ENCODE measurements around the gene CFLAR. TPM values are rescaled to one million over a fixed set of nuclear protein-coding genes. Genes with fewer than 3 reads are reported as not detected.
A peak's percentile ranks its signal among the peaks of the same experiment; 100 is the strongest.

Gene CFLAR
- total RNA-seq, 1 donor from 2014 or later: 415 TPM

DNA sequence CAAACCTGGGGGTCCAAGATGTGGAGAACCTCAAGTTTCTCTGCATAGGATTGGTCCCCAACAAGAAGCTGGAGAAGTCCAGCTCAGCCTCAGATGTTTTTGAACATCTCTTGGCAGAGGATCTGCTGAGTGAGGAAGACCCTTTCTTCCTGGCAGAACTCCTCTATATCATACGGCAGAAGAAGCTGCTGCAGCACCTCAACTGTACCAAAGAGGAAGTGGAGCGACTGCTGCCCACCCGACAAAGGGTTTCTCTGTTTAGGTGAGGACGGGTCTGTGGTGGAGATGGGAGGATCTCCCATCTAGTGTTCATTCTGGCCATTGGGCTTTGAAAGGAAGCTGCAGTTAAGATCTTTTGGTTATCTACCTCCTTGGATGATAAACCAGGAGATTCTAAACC, 69.9 kb downstream of the CFLAR start:
- intact Hi-C loops (cut with micrococcal nuclease): loop anchor here (2.0 kb wide), 1 partner anchor 27 kb away; no protein-coding TSS in a partner anchor
- peak; percentile 61 for DNase-seq
- Mint-ChIP-seq H3K27ac (peak overlapping the region; percentile 79), H3K27me3 (no peaks in the 10 kb centered on the region), H3K9me3 (peaks cover 4% of the 10 kb centered on the region), H3K36me3 (ENCODE audit: low read depth) (peaks cover 43% of the 10 kb centered on the region), H3K4me3 (peak overlapping the region; percentile 98), H3K4me1 (peaks cover 55% of the 10 kb centered on the region)

DNA sequence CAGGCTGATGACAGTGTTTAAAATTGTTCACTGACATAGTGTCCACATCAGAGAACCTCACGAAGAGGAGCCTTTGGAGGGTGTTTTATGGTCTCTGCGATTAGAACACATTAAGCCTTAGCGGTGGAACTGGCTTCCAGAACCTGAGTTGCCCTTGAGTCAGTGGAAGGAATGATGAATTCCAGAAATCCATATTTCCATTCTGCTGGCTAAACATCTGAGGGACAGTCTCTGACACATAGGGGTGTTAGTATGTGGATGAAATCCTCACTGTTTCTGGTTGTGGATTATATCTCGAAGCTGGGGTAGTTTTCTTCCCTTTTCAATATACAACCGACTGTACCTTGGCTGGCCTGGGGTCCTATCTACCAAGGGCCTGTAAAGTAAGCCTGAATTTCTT, 71.0 kb downstream of the CFLAR start:
- Mint-ChIP-seq H3K4me3 (peak overlapping the region; percentile 48), H3K36me3 (ENCODE audit: low read depth) (peaks cover 49% of the 10 kb centered on the region), H3K9me3 (peaks cover 4% of the 10 kb centered on the region), H3K27me3 (no peaks in the 10 kb centered on the region), H3K27ac (no peak overlapping the region), H3K4me1 (peaks cover 63% of the 10 kb centered on the region)
- no peak for DNase-seq
- intact Hi-C loops (cut with micrococcal nuclease): no loop called here

DNA sequence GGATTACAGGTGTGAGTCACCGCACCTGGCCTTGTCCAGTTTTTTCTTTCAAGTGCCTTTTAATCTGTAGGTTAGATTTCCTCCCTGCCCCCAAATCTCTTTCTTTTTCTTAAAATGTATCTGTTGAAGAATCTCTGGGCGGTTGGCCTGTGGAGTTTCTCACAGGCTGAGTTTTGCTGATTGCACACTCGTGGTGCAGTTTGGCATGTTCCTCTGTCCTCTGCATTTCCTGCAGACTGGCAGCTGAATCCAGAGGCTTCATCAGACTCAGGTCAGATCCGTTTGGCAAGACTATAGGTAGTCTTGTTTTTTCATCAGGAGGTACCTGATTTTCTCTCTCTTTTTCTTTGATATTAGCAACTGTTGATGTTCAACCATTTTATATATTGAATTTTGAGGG, 72.5 kb downstream of the CFLAR start:
- H3K4me1 Mint-ChIP-seq: peaks cover 64% of the 10 kb centered on the region
- intact Hi-C loops (cut with micrococcal nuclease): no loop called here

DNA sequence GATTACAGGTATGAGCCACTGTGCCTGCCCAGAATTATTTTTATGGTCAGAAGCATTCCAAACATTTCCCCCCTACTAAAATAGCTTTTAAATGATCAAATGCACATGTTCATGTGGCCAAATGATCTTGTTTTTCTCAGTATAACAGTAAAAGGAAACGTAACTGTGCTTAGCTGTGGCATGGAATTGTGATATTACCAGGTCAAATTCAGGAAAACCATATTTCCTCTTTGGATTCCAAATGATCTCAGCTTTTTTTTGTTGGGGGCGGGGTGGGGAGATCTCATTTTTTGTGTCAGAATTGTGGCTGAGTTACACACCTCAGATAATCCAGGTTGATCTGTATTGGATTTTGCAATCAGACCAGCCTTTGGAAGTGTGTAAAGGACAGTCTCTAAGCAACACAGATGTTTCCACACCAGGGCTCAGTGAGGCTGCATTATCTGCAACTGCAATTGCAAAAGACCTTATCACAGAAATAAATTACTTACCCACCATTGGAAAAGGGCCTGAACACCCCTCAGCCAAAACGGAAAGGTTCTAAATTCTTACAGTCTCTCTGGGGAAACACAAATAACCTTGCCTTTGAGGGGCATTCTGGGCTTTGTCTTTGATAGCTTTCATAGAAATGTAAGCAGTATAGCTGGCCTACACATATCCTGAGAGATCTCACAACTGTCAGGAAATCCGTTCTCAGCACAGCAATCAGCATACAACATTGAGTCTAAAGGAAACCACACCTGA, 75.3 kb downstream of the CFLAR start:
- H3K4me1 Mint-ChIP-seq: peaks cover 57% of the 10 kb centered on the region
- peaks cover 70% of the 10 kb centered on the region for H3K36me3 Mint-ChIP-seq (ENCODE audit: low read depth)

More for the DNA sequence above, 72.5 kb downstream of the CFLAR start:
- Mint-ChIP-seq H3K9me3 (peaks cover 4% of the 10 kb centered on the region), H3K27ac (no peak overlapping the region), H3K4me3 (no peak overlapping the region), H3K36me3 (ENCODE audit: low read depth) (peaks cover 58% of the 10 kb centered on the region), H3K27me3 (no peaks in the 10 kb centered on the region)
- no peak for DNase-seq

DNA sequence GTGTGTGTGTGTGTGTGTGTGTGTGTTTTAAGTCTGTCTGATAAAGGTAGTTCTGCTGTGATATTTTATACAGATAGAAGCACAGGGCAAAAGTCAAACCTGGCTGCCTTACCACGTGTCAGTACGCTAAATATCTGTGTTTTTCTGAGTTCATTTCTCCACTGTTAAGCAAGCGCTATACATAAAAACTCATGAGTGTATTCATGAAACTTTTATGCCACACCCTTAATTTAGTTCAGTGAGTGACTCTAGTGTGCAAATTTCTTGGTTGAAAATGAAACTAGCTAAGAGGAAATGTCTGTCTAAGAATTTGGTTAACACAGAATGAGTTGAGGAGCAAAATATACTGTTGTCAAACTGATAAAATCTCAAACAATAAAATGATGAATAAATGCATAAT, 78.1 kb downstream of the CFLAR start:
- Mint-ChIP-seq H3K4me3 (peak overlapping the region; percentile 73), H3K27me3 (no peaks in the 10 kb centered on the region), H3K27ac (peak overlapping the region; percentile 52), H3K4me1 (peaks cover 44% of the 10 kb centered on the region), H3K9me3 (no peaks in the 10 kb centered on the region), H3K36me3 (ENCODE audit: low read depth) (peaks cover 66% of the 10 kb centered on the region)
- intact Hi-C loops (cut with micrococcal nuclease): loop anchor here (1.0 kb wide), 2 partner anchors 10 to 18 kb away; no protein-coding TSS in a partner anchor
- peak; percentile 65 for DNase-seq

More for the DNA sequence above, 75.3 kb downstream of the CFLAR start:
- Mint-ChIP-seq H3K27ac (peak overlapping the region; percentile 56), H3K27me3 (no peaks in the 10 kb centered on the region), H3K9me3 (peaks cover 4% of the 10 kb centered on the region), H3K4me3 (peak overlapping the region; percentile 60)
- peak; percentile 76 for DNase-seq
- intact Hi-C loops (cut with micrococcal nuclease): no loop called here

DNA sequence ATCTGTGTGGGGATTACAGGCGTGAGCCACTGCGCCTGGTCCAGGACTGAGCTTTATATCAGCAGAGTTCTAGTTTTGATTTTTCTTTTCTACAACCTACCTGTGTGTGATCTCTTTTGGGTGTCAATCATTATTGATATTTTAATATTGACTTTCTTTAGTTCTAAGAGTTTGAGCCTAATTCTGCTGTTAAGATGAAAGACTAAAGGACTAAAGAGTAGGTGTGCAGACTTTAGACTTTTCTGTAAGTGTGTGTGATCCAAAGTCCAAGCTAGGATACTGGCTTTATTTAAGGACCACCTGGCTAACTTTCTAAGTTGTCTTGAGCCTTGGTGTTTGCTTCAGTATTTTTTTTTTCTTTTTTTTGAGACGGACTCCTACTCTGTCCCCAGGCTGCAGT, 79.4 kb downstream of the CFLAR start:
- H3K4me3 Mint-ChIP-seq: no peak overlapping the region
- peaks cover 63% of the 10 kb centered on the region for H3K36me3 Mint-ChIP-seq (ENCODE audit: low read depth)
- no peaks in the 10 kb centered on the region for H3K27me3 Mint-ChIP-seq
- H3K27ac Mint-ChIP-seq: no peak overlapping the region
- H3K9me3 Mint-ChIP-seq: no peaks in the 10 kb centered on the region
- DNase-seq: no peak
- intact Hi-C loops (cut with micrococcal nuclease): no loop called here
- peaks cover 45% of the 10 kb centered on the region for H3K4me1 Mint-ChIP-seq

DNA sequence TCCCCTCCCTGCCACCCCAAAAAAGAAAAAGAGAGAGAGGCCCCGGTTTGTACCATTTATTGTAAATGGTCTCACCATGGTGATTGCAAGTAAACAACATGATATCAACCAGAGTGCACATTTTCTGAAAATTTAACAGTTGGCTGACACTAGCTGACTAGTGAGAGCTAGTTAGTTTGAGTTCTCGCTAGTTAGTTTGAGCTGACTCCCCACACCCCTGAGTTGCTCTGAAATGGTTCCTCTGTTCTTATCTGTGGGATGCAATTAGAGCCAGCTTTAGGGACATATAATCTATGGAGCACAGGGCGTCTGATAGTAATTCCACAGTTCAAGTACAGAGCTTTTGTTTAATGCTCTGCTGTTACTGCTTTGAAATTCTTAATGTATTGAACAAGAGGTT, 80.0 kb downstream of the CFLAR start:
- DNase-seq: no peak
- intact Hi-C loops (cut with micrococcal nuclease): no loop called here
- Mint-ChIP-seq H3K36me3 (ENCODE audit: low read depth) (peaks cover 63% of the 10 kb centered on the region), H3K4me1 (peaks cover 42% of the 10 kb centered on the region), H3K27me3 (no peaks in the 10 kb centered on the region), H3K4me3 (no peak overlapping the region), H3K27ac (no peak overlapping the region), H3K9me3 (no peaks in the 10 kb centered on the region)

DNA sequence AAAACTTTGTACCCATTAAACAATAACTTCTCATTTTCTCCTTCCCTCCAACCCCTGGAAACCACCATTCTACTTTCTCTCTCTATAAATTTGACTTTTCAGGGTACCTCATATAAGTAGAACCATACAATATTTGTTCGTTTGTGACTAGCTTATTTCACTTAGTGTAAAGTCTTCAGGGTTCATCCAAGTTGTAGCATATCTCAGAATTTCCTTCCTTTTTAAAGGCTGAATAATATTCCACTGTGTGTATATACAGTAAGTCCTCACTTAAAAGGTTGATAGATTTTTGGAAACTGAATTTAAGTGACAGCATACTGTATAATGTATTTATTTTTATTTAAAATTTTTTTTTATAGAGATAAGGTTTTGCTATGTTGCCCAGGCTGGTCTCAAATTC, 80.8 kb downstream of the CFLAR start:
- Mint-ChIP-seq H3K27me3 (no peaks in the 10 kb centered on the region), H3K27ac (no peak overlapping the region), H3K36me3 (ENCODE audit: low read depth) (peaks cover 62% of the 10 kb centered on the region), H3K4me1 (peaks cover 34% of the 10 kb centered on the region), H3K9me3 (no peaks in the 10 kb centered on the region), H3K4me3 (no peak overlapping the region)
- intact Hi-C loops (cut with micrococcal nuclease): no loop called here
- DNase-seq: no peak

DNA sequence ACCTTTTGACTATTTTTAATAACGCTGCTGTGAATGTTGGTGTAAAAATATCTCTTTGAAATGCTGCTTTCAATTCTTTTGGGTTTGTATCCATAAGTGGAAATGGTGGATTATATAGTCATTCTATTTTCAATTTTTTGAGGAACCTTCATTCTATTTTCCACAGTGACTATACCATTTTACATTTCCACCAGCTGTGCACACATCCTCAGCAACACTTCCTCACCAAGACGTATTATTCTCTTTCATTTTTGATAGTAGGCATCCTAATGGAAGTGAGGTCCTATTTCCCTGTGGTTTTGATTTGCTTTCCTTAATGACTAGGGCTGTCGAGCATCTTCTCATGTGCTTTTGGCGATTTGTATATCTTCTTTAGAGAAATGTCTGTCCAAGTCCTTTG, 81.8 kb downstream of the CFLAR start:
- intact Hi-C loops (cut with micrococcal nuclease): no loop called here
- Mint-ChIP-seq H3K4me3 (no peak overlapping the region), H3K36me3 (ENCODE audit: low read depth) (peaks cover 56% of the 10 kb centered on the region), H3K27me3 (no peaks in the 10 kb centered on the region), H3K4me1 (peaks cover 27% of the 10 kb centered on the region), H3K27ac (peak overlapping the region; percentile 11), H3K9me3 (no peaks in the 10 kb centered on the region)
- DNase-seq: no peak

DNA sequence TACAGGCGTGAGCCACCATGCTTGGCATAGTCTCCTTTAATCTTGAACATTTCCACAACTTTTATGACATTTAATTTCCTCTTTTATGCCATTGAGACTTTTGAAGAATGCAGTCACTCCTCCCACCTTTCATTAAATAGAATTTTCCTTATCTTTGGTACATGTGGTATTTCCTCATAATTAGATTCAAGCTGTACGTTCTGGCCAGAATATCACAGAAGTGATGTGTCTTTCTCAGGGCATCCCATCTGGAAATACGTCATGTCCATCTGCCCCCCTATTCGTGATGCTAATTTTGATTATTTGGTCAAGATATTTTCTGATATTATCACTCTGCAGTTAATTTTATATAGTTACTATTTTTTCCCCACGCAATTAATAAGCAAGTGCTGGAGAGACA, 83.9 kb downstream of the CFLAR start:
- H3K9me3 Mint-ChIP-seq: no peaks in the 10 kb centered on the region

DNA sequence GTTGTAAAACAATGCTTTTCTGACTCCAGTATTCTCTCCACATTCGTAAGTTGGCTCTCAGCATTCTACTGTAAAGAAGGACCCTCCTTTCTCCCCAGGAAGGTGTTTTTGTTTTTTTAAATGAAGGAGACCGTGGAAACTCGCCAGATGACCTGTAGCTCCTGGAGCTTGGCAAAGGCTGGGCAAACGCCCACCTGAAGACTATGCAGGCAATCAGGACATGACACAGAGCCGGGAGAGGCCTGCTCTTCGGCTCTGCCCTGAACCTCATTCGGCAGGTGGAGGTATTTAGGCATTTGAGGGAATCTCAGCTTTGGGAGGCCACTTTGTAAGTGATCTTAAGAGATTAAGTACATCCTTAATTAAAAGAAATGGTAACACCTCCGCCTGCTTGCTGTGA, 84.4 kb downstream of the CFLAR start:
- DNase-seq: no peak

More for the DNA sequence above, 83.9 kb downstream of the CFLAR start:
- H3K4me3 Mint-ChIP-seq: no peak overlapping the region
- peaks cover 50% of the 10 kb centered on the region for H3K36me3 Mint-ChIP-seq (ENCODE audit: low read depth)
- peaks cover 17% of the 10 kb centered on the region for H3K4me1 Mint-ChIP-seq
- no peak overlapping the region for H3K27ac Mint-ChIP-seq
- intact Hi-C loops (cut with micrococcal nuclease): no loop called here
- H3K27me3 Mint-ChIP-seq: no peaks in the 10 kb centered on the region
- no peak for DNase-seq

DNA sequence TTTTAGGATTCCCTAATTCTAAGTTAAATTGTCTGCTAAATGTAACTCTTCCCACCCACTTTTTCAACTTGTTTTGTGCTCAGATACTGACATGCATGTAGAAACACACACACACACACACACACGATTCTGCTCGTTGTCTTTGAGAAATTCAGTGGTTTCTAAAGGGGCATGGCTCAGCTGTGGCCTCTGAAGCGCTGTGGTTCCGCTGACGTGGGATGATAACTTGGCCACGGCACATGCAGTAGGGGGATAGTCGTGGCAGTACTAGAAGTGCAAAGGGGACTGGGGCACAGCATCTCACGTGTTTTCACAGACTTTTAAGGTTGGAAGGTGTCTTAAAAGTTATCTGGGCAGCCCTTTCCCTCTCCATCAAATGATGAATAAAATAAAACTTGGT, 85.4 kb downstream of the CFLAR start:
- no peaks in the 10 kb centered on the region for H3K27me3 Mint-ChIP-seq
- no peak overlapping the region for H3K4me3 Mint-ChIP-seq
- no peaks in the 10 kb centered on the region for H3K9me3 Mint-ChIP-seq
- H3K36me3 Mint-ChIP-seq (ENCODE audit: low read depth): peaks cover 44% of the 10 kb centered on the region
- intact Hi-C loops (cut with micrococcal nuclease): no loop called here
- peaks cover 17% of the 10 kb centered on the region for H3K4me1 Mint-ChIP-seq
- DNase-seq: no peak
- H3K27ac Mint-ChIP-seq: no peak overlapping the region

More for the DNA sequence above, 84.4 kb downstream of the CFLAR start:
- Mint-ChIP-seq H3K4me3 (no peak overlapping the region), H3K36me3 (ENCODE audit: low read depth) (peaks cover 48% of the 10 kb centered on the region), H3K4me1 (peaks cover 16% of the 10 kb centered on the region), H3K27me3 (no peaks in the 10 kb centered on the region), H3K27ac (no peak overlapping the region), H3K9me3 (no peaks in the 10 kb centered on the region)
- intact Hi-C loops (cut with micrococcal nuclease): no loop called here

DNA sequence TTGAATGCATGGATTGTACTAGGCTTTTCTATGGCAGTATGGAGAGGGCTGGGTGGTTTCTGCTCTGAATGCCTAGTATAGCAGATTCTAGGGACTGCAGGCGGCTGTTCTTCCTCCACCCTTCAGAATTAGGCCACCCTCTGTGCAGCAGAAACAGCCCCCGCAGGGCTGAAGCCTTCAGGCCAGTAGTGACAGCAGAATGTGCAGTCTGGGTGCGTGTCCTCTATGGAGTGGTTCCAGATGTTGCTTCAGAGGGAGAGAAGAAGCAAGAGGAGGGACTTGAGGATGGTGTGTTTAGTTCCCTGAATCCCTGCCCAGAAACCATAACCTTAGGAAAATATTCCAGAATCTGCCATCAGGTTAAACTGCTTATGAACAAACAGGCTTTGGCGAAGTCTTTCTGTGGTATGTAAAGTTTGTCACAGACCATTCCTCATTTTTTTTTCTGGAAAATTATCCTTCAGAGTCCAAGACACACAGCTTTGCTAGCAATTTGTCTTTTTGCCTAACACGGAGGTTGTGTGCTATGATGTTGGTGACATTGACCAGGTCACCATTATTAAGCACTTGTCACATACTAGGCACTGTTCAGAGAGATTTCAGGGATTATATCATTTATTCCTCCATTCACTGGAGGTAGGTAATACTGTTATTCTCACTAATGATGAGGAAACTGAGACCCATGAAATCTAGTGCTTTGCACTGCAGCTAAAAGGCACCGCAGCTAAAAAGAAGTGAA, 88.1 kb downstream of the CFLAR start:
- H3K4me1 Mint-ChIP-seq: peaks cover 16% of the 10 kb centered on the region
- H3K36me3 Mint-ChIP-seq (ENCODE audit: low read depth): peaks cover 40% of the 10 kb centered on the region
- no peak overlapping the region for H3K27ac Mint-ChIP-seq

More for the DNA sequence above, 88.1 kb downstream of the CFLAR start:
- H3K9me3 Mint-ChIP-seq: no peaks in the 10 kb centered on the region
- intact Hi-C loops (cut with micrococcal nuclease): no loop called here
- DNase-seq: no peak
- H3K27me3 Mint-ChIP-seq: no peaks in the 10 kb centered on the region
- H3K4me3 Mint-ChIP-seq: no peak overlapping the region
